ENCODE results near the gene CSRP1.
"Not testable (repeated sequence)": the region's sequence is repeated elsewhere in the genome, so short reads cannot be mapped to it uniquely, and the experiment has no call there.

The CSRP1 gene

DNA sequence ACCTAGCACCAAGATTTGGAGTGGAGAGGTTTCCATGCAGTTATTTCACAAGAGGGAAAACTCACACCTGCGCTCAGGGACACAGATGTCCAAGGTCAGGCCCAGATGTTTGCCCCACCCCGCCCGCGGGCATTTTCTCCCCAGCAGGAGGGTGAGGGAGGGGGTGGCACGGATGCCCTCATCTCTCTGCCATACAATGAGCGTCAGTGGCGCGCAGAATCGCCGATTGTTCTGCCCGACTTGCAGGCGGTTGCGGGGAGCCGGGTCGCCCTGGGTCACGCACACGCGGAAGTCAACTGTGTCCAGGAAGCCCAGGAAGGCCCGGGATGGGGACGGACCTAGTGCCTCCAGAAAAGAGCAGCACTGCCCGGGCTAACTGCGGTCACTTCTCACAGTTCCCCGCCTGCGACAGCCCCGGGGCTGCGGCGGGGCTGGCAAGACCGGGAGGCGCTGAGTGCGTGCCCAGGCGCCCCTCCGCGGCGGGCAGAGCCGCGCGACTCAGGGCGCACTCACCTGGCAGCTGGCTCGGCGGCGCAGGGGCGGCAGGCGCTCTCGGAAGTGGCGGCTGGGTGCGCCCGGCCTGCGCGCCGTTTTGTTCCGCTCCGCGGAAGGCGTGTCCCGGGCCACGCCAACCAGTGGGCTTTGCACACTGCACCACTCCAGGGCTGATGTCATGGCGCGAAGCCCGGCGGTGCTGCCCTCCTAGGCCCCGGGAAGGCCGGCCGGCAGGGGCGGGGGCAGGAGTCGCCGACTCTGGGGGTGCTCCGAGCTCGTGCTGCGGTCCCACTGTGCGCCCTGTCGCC is at the start of gene CSRP1:
CSRP1 (minus strand) TSS at position 567 of the 803 bp plus-strand sequence. CDS start 10,820 bp downstream, outside the sequence.
- peak; percentile 89 for DNase-seq

DNA sequence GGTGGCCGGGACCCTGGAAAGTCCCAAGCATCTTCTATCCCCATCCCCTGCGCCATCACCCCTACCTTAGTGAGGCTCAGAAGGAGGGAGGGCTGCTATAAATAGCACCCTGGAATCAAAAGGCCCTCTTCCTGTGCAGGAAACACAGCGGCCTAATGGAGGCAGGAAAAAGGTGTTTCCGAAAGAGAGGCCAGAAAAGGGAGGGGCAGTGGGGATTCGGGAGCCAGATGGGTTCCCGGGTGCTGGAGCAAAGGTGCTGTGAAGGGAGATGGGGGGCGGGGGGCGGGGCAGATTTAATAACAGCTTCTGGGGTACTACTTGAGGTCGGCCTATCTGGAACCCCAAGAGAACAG is 48.6 kb upstream of the CSRP1 start:
- no peak for DNase-seq

DNA sequence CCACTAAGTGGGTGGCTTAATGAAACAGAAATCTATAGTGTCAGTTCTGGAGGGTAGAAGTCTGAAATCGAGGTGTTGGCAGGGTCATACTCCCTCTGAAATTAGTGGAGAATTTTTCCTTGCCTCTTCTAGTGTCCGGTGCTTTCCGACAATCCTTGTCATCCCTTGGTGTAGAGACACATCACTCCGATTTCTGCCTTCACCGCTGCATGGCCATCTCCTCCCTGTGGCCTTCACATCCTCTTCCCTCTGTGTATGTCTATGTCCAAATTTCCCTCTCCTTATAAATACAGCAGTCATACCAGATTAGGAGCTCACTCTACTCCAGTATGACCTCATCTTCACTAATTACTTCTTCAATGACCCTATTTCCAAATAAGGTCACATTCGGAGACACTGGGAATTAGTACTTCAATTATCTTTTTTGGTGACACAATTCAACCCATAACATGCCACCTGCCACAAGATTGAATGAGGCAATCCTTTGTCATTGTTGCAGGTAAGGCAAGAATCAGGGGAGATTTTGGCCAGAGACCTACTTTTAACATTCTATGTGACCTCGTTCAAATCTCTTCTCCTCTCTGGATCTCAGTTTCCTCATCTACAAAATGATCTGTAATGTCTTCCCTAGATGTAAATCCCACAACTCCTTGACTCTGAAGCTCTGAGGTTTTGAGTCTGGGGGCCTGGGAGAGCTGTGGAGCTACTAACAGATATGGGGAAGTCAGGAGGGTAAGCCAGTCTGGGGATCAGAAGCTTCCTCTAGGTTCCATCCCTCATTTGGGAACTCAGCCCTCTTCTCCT is 48.1 kb upstream of the CSRP1 start:
- no peak for DNase-seq

DNA sequence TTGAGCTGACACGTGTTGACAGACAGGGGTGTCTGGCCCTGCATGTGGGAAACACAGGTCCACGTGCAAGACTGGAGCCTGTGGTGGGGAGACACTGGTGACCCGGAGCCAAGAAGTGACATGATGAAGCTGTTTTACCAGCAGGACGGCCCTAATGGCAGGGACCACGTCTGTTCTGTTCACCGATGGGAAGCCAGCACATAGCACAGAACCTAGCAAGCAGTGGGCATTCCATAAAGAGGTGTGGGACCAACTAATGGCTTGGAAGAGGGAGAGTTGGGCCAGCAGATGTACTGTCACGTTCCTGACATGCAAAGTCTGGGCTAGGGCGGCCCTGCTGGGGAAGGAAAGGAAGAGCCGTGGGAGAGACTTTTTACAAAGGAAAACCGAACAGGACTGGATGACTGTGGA is 47.3 kb upstream of the CSRP1 start:
- no peak for DNase-seq

DNA sequence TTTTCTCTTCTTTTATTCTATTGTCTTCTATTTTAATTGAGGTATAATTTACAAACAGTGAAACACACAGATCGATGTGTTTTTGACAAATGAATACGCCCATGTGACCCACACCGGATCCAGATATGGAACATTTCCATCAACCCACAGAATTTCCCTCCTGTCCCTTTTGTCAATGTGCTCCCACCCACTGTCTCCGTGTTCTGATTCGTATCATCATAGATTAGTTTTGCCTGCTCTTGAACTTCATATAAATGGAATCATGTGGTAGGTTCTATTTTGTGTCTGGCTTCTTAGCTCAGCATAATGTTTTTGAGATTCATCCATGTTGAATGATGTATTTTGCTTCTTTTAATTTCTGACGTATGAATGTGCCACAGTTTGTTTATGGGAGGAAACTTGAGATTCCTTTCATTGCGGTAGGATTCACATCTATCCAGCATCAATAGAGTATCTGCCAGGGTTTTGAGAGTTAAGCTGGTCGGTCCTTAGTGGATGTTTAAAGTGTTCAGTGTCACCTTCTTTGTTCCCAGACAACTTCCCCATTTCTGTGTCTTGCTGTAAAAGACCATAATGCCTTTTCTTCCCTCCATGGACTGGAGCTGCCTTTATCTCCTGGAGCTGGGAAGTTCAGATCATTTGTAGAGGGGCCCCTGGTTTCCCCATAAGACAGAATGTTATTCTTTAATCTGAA is 46.7 kb upstream of the CSRP1 start:
- no peak for DNase-seq

DNA sequence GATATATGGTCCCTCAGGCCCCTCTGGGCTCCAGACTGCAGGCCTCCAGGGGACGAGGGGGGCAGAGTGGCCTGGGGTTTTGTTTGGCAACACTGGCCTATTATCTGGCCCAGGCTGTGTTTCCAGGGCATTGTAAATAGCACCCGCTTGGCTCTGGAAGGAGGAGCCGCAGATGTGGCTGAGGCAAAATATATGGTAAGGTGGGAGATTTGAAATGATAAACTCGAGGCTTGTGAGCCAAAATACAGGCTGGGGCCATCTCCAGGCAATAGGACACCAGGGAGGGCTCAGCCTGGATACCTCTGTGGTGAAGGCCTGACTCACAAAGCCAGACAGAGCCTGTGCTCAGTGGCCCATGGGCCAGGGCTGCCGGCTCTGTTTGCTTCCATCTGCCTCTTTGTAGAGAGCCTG is 46.0 kb upstream of the CSRP1 start:
- DNase-seq: no peak

DNA sequence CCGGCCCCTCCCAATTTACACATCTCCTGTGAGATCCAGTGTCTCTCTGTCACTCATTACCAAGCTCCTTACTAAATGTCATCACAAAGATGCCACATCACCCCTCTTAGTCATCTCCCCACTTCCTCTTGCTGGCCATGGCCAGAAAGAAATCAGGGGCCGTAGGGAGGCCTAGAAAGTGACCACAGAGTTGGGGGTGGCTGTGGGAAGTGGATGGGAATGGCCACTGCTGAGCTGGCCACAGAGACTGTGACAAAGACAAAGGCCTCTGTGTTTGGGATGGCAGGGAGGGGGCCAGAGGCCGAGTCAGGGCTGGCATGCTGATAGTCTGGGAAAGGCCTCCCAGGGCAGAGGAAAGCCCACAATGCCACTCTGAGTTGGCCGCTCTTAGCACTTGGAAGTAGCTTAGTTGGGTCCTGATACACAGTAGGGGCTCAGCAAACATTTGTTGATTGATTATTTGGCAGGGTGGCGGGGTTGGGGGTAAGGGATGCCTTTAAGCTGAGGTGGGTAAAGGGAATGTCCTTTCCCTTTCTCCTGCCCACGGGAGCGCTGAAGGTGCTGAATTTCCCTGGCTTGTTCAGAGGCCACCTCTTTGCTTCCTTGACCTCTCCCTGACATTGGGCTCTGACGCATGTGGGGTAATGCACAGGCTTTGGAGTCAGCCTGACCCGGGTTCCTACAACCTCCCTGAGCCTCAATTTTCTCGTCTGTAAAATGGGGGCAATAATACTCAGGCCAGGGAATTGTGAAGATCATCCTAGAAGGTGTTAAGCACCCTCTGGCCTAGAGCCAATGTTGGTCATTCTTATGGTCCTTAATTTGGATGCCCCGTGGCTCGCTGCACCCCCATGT is 45.2 kb upstream of the CSRP1 start:
- no peak for DNase-seq

DNA sequence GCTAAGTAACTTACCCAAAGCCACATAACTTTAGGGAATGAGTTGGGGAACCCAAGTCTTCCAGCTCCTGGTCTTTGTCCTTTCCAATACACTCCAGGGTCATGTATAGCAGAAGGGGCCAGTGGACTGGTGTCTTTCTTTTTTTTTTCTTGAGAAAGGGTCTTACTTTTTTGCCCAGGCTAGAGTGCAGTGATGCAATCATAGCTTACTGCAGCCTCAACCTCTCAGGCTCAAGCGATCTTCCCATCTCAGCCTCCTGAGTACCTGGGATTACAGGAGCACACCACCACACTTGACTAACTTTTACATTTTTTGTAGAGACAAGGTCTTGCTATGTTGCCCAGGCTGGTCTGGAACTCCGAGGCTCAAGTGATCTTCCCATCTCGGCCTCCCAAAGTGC is 44.2 kb upstream of the CSRP1 start:
- no peak for DNase-seq

DNA sequence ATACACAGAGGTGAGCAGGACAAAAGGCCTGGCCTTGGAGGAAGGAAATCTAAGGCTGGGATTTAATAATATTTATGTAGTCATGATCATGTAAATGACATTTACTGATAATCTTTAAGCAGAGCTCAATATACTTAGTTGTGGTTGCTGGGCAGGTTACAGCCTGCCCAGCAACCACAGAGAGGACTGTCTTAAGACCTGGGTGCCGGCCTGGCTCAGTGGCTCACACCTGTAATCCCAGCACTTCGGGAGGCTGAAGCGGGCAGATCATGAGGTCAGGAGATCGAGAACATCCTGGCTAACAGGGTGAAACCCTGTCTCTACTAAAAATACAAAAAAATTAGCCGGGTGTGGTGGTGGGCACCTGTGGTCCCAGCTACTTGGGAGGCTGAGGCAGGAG is 42.6 kb upstream of the CSRP1 start:
- DNase-seq: not testable (repeated sequence)

DNA sequence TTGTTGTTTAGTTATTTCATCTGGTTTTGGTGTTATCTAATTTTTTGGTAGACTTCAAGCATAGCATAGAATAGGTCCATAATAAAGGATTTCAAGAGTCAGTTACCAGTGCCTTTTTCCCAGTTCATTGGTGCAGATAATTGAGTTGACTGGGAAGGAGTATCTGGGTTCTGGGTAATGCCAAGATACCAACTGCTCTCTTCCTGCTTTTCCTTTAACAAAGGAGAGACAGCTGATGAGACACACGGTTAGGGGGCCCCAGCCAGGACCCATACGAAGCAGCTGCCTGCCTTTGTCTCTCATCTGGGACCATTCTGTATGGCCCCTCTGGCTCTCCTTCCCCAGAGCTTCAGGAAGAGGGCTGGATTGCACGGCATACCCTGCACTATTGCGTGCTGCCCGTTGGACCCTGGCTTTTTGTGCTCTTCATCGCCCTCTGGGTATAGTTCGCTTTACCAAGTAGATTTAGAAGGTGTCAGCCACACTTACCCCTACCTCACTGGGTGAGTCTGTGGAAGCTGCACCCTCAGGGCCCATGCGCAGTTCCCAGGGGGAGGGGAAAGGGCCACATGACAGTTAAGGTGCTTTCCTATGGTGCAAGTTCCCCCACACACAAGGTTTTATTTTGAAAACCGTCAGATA is 39.0 kb upstream of the CSRP1 start:
- DNase-seq: no peak

DNA sequence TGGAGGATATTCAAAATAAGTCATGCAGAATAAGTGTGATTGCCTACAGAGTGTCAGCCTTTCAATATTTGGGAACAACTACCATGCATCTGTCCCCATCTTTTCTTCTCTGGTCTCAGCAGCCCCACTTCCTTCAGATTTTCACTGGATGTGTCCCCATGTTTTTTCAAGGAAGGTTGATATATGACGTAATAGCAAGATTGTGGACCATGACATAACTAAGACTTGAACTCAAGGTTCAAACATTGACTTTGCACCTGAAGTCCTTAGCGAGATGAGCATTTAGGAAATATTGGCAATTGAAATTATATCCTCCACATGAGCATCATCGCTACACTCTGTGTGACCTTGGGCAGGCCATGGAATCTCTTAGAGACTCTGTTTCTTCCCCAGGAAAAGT is 37.8 kb upstream of the CSRP1 start:
- DNase-seq: no peak

DNA sequence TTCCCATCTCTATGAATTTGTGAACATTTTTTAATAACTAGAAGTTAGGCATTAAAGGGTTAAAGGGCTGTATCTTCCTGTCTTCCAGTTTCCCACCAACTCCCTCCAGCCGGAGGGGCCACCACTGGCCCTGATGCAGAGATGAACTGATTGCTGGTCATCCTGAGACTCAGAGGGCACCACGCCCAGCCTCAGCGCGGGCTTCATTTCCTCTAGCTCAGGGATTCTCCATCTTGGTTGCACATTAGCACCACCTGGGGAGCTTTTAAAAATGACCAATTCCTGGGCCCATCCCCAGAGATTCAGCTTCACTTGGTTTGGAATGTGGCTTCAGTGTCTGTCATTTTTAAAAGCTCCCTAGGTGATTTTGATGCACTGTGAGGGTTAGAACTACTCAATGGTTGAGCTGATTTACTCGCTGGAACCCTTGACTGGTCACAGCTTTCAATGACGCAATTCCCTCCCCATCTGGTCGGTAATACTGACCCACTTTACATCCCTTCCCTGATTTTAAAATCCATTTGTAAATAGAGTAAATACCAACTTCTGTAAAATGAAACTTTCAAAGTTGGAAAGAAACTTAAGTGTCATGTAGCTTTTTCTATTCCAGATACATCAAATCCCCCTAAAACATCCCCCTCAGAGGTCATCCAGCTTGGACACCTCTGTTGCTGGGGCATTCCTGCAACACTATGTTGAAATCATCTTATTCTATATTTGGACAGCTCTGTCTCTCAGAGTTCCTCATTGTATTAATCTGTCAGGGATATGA is 37.1 kb upstream of the CSRP1 start:
- DNase-seq: no peak

DNA sequence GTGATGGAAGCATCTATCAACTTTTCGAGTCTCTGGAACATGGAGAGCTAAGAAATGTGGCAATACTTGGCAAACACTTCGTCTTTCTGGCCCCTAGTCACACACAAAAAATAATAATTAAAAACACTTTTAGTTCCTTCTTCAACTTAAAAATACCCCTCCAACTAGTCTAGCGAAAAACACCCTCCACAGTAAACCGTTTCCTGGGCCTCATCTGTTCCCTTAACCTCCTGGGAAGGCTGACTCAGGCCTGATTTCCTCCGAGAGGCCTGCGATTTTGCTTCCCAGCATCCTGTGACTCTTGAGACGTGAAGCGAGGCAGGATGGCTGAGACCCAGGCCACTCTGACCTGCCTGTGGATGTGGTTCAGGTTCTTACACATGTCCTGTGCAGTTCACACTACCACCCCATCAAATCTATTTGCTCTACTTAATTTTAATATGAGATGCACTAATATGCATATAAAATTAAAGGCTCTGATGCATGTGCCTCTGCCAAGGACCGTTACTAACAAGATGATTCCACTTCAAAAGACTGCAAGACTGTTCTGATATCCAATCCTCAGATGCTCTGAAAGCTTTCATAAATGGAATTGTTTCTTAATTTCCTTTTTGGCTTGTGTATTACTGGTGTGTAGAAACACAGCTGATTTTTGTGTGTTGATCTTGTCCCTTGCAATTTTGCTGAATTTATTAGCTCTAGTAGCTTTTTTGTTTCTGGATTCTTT is 35.5 kb upstream of the CSRP1 start:
- no peak for DNase-seq

DNA sequence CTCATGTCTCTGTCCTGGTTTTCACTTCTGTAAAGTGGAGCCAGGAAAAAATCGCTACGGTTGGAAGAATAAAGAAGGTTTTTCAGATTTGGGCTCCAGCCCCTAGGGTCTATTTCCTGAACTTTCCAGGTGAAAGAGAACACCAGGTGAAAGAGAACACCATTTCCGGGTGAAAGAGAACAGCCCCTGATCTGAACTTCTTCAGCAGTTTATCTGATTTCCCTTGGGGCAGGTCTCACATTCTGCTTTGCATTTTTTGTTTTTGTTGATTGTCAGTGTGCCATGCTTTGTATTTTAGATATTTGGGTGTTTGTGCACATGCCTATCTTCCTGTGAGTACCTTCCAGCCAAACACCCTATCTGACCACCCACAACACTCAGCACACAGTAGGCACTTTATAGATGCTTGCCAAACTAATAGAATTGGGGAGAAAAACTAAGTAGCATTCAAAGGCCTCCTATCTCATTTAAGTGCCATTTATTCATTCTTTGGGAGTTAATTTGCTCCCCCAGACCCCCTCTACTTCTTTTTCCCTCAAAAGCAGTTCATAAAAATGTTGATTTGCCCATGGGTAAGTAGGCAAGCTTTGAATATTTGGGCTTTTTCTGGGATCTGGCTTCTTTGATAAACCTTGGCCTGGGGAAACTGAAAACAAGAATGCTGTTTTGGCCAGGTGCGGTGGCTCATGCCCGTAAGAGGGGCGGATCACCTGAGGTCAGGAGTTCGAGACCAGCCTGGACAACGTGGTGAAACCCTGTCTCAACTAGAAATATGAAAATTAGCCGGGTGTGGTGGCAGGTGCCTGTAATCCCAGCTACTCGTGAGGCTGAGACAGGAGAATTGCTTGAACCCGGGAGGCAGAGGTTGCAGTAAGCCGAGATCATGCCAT is 34.2 kb upstream of the CSRP1 start:
- DNase-seq: no peak

DNA sequence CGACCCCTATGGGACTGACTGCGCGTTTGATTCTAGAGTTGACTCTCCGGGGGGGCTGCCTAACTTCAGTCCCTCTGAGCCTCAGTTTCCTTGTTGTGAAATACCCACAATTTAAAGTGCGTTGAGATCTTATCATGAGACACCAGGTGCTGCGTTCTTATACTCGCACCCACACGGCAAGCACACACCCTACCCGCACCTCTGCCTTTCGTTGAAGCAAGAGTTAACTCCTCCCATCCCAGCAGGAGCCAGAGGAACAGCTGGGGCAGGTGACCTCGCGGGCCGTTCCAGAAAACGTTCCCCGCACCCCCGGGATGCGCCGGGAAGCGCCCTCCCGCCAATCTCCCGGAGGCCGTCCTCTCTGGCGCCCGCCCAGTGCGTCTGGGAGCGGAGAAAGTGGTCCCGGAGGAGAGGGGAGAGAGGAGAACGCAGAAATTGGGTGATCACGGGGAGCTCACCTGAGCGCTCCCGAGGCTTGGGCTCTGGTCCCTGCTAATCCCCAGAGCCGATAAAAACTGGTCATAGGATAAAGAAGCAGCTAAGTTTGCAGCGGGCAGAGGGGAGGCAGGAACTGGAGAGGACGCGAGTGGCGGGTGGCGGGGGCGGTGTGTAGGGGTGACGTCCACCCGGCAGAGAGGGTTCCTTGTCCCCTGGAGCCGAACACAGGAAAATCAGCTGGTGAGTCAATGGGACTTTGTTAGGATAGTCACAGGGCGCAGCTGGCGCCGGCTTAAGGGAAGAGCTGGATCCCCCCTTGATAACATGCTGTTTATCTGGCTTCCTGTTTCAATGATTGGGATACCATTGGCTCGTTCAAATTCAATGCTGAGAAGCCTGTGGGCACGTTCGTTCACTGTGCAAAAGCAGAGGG is 32.9 kb upstream of the CSRP1 start:
- DNase-seq: no peak

DNA sequence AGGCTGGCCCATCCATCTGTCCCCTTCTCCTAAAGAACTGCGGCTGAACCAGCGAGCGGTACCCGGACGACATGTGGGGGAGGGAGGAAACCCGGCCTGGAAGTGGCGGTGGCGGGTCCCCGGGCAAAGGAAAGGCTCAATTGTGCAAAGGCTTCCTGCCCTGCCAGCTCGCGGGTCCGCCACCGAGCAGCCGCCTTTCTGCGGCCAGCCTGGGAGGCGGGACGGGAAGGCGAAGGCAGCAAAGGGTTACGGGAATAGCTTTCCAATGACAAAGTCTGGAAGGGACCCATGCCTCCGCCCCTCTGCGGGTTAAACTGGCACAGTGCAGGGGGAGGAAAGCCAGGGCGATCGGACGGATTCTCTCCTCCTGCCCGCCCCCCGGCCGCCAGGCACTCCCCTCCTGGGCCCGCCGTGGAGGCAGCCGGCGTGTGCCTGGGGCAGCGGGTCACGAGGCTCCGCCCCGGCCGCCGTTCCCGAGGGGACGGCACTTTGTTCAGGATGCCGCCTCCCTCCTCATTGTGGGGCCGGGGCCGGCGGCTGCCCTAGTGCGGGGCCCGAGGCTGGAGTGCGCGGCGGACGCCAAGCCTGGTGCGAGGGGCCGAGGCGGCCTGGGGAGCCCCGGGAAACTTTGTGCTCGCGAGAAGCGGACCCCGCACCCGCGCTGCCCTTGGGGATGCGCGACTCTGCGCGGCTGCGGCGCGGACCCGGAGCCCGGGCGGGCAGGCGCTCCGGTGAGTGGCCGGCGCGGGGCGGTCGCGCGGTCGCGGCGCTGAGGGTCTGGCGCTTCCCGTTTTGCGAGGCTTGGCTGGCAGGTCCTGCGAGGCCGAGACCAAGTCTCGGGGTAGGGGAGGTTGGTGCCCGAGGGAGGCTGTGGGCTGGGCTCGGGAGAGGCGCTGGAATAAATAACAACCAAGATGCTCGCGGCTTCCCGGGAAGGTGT is 32.0 kb upstream of the CSRP1 start, which contains the start of gene NAV1:
NAV1 (plus strand) TSS at position 516 of the 940 bp plus-strand sequence. CDS start 83,758 bp downstream, outside the sequence.
- no peak for DNase-seq
